Body of pancreas (tissue), 4 donors: ENCODE data around the gene VPS13C. TPM values are rescaled to one million over a fixed set of nuclear protein-coding genes. Genes with fewer than 3 reads are reported as not detected.
A peak's percentile ranks its signal among the peaks of the same experiment; 100 is the strongest.

Source experiments
- ATAC-seq: fragments of 150-250 bp; one replicate; pipeline ENCODE4 v1.9.1; 2016
- DNase-seq, 4 donors: peaks; one replicate each; pipeline ENCODE4 v3.0.0-alpha.2; 2019
- H3K27ac ChIP-seq, 4 donors: fragments of 200-600 bp; sonication (generic); 1 replicate in 3 of 4; 2 replicates in 1 of 4; pipeline versions ENCODE4 v1.5.1 to v1.6.1; 2016 to 2019; ENCODE audit warnings: mild to moderate bottlenecking in 1 of 4, mixed read lengths in 1 of 4, moderate library complexity in 1 of 4
- H3K27me3 ChIP-seq, 2 donors: fragments of 200-600 bp; sonication (generic); one replicate each; pipeline ENCODE4 v1.6.0; 2016; ENCODE audit warnings: mild to moderate bottlenecking in 1 of 2
- H3K36me3 ChIP-seq, 2 donors: fragments of 200-600 bp; sonication (generic); replicated peaks in 1 of 2; 2 replicates each; pipeline ENCODE4 v1.5.1; 2016; ENCODE audit warnings: low read depth in 2 of 2; ENCODE audit not compliant: insufficient read depth in 1 of 2
- H3K4me1 ChIP-seq: fragments of 200-600 bp; sonication (generic); one replicate; pipeline ENCODE4 v1.6.0; 2016
- H3K4me3 ChIP-seq, 2 donors: fragments of 200-600 bp; sonication (generic); 1 replicate in 1 of 2; 2 replicates in 1 of 2; pipeline ENCODE4 v1.5.1; 2016 to 2019
- H3K9me3 ChIP-seq, 3 donors: fragments of 200-600 bp; sonication (generic); 1 replicate in 2 of 3; 2 replicates in 1 of 3; pipeline ENCODE4 v1.5.1; 2016
- CTCF ChIP-seq, 7 experiments: fragments of 450-650 bp in 4 of 7; fragments of 200-600 bp in 3 of 7; sonication (generic) in 3 of 7; IDR thresholded peaks; one replicate each; pipeline ENCODE4 v1.5.1; 2016 to 2019; ENCODE audit warnings: antibody characterized with exemption in 7 of 7
- POLR2A ChIP-seq, 3 donors: fragments of 450-650 bp; IDR thresholded peaks; one replicate each; pipeline ENCODE4 v1.6.1; 2016; ENCODE audit warnings: antibody characterized with exemption in 3 of 3, mild to moderate bottlenecking in 2 of 3
- WGBS, 2 donors: methylation state at CpG; one replicate each; pipeline ENCODE4 v1.1.5; 2017; 5-methylcytosine and 5-hydroxymethylcytosine counted together
- intact Hi-C: fragments of 100-400 bp; cut with DNase I; formaldehyde crosslinking; loops from one replicate; pipeline ENCODE4 v1.15.1; 2023
- total RNA-seq, 2 donors: library from RNA; depleted of rRNA; stranded (reverse); fragments of >200 nt; gene quantifications; one replicate each; pipeline ENCODE4 v1.1.0, GENCODE V29; 2016

Gene VPS13C
- total RNA-seq, 2 donors from 2014 or later: 67.2 to 68.6 TPM

GRCh38 chr15:62088353-62088693, 28.1 kb upstream of the VPS13C start:
- 11 to 23% methylated on average over 1 of the region's 1 CpG for WGBS, 2 donors
- no peaks in the 10 kb centered on the region for H3K27me3 ChIP-seq
- H3K4me1 ChIP-seq: peaks cover 15% of the 10 kb centered on the region
- no peaks in the 10 kb centered on the region for H3K9me3 ChIP-seq
- no peak overlapping the region for H3K4me3 ChIP-seq
- intact Hi-C loops: no loop called here
- H3K27ac ChIP-seq: peak overlapping the region in 3 of 4 donors; percentile 48 to 75 (median 64)
- ATAC-seq: no peak
- no peaks in the 10 kb centered on the region for H3K36me3 ChIP-seq
- DNase-seq: no peak
- no peak for TF ChIP-seq CTCF (IDR thresholded peaks at IDR 0.05)

- ATAC-seq (peak; percentile 89), DNase-seq (peak; percentile 48 to 69 (median 55))
- 7 to 8% methylated on average over 5 of the region's 5 CpGs for WGBS, 2 donors
Observed at GRCh38 chr15:62087671-62088352, 27.6 kb upstream of the VPS13C start.

GRCh38 chr15:62085740-62086139, 25.5 kb upstream of the VPS13C start:
- Histone ChIP-seq H3K9me3 (no peaks in the 10 kb centered on the region), H3K27ac (no peak overlapping the region), H3K4me1 (peaks cover 15% of the 10 kb centered on the region), H3K27me3 (no peaks in the 10 kb centered on the region), H3K36me3 (no peaks in the 10 kb centered on the region), H3K4me3 (no peak overlapping the region)
- DNase-seq (peak in 1 of 4 donors; percentile 27), ATAC-seq (no peak)
- WGBS, 2 donors: 58 to 79% methylated on average over 4 of the region's 4 CpGs
- intact Hi-C loops: no loop called here
- TF ChIP-seq POLR2A (IDR thresholded peaks at IDR 0.05) (peak in 1 of 3 donors; percentile 9), CTCF (IDR thresholded peaks at IDR 0.05) (no peak)

More at GRCh38 chr15:62087671-62088352, 27.6 kb upstream of the VPS13C start:
- Histone ChIP-seq H3K27me3 (no peaks in the 10 kb centered on the region), H3K4me3 (no peak overlapping the region), H3K9me3 (no peaks in the 10 kb centered on the region), H3K4me1 (peaks cover 15% of the 10 kb centered on the region), H3K36me3 (no peaks in the 10 kb centered on the region), H3K27ac (peak overlapping the region; percentile 26 to 75 (median 56))
- TF ChIP-seq CTCF (IDR thresholded peaks at IDR 0.05): no peak
- TF ChIP-seq POLR2A (IDR thresholded peaks at IDR 0.05): no peak
- intact Hi-C loops: no loop called here

GRCh38 chr15:62083194-62084154, 23.2 kb upstream of the VPS13C start:
- Histone ChIP-seq H3K4me1 (peaks cover 13% of the 10 kb centered on the region), H3K4me3 (no peak overlapping the region), H3K27me3 (no peaks in the 10 kb centered on the region), H3K27ac (no peak overlapping the region), H3K9me3 (no peaks in the 10 kb centered on the region), H3K36me3 (no peaks in the 10 kb centered on the region)
- TF ChIP-seq POLR2A (IDR thresholded peaks at IDR 0.05) (no peak), CTCF (IDR thresholded peaks at IDR 0.05) (no peak)
- ATAC-seq: no peak
- intact Hi-C loops: no loop called here
- DNase-seq: no peak
- 70 to 82% methylated on average over 9 of the region's 9 CpGs for WGBS, 2 donors
